Panc1 (cell line): ENCODE results near the gene PEX16. TPM values are rescaled to one million over a fixed set of nuclear protein-coding genes. Genes with fewer than 3 reads are reported as not detected.

ENCODE experiments used
- ATAC-seq: fragments of 200-7000 bp; cut with Tn5 transposase; 2 replicates; pipeline ENCODE4 v1.9.1; 2020; ENCODE audit warnings: mild to moderate bottlenecking, moderate library complexity
- BruUV-seq: library from RNA; stranded (reverse); fragments of 400-500 nt; replicated peaks from 2 replicates; lab custom pipeline; 2021; lab: Mats Ljungman, UMichigan
- CTCF ChIA-PET: fragments of 300-600 bp; sonication (Branson Sonifier 250); formaldehyde crosslinking; loops from one replicate; lab custom pipeline; 2022; ENCODE audit warnings: antibody characterized with exemption; lab: Charles Lee
- POLR2A ChIA-PET: fragments of 300-600 bp; sonication (Branson Sonifier 250); formaldehyde crosslinking; loops from one replicate; lab custom pipeline; 2022; ENCODE audit warnings: antibody characterized with exemption; lab: Charles Lee
- DNase-seq: peaks from one replicate; pipeline ENCODE4 v3.0.0-alpha.2; 2010; ENCODE audit warnings: low read depth, low spot score
- H3K27ac ChIP-seq: 2 replicates; pipeline ENCODE4 v1.5.1; 2011; ENCODE audit warnings: mild to moderate bottlenecking, low read length, inconsistent platforms
- H3K27me3 ChIP-seq: fragments of 200-500 bp; sonication (Bioruptor generic); 2 replicates; pipeline ENCODE4 v1.6.0; 2014; ENCODE audit warnings: low read length, inconsistent platforms; ENCODE audit not compliant: control insufficient read depth, insufficient read depth
- H3K36me3 ChIP-seq: fragments of 200-500 bp; sonication (Bioruptor generic); 2 replicates; pipeline ENCODE4 v1.5.1; 2014; ENCODE audit warnings: inconsistent platforms, mild to moderate bottlenecking, low read length, moderate library complexity; ENCODE audit not compliant: control insufficient read depth, insufficient read depth
- H3K4me1 ChIP-seq: 2 replicates; pipeline ENCODE4 v1.5.1; 2011; ENCODE audit warnings: inconsistent platforms, mild to moderate bottlenecking, low read length, moderate library complexity; ENCODE audit not compliant: control insufficient read depth, insufficient read depth
- H3K4me3 ChIP-seq, 2 experiments: 2 replicates each; pipeline ENCODE4 v1.5.1; 2011 to 2012; ENCODE audit warnings: low read depth in 2 of 2, low read length in 2 of 2, mild to moderate bottlenecking in 2 of 2, inconsistent platforms in 1 of 2, moderate library complexity in 1 of 2
- H3K9me3 ChIP-seq: fragments of 200-500 bp; sonication (Bioruptor generic); 2 replicates; pipeline ENCODE4 v1.5.1; 2014; ENCODE audit warnings: low read depth, mild to moderate bottlenecking, inconsistent platforms, low read length, moderate library complexity; ENCODE audit not compliant: control insufficient read depth, insufficient read depth
- POLR2AphosphoS5 ChIP-seq: IDR thresholded peaks from 2 replicates; pipeline ENCODE4 v1.6.1; 2012; ENCODE audit warnings: mild to moderate bottlenecking, low read depth, low read length, moderate library complexity
- SIN3A ChIP-seq: IDR thresholded peaks from 2 replicates; pipeline ENCODE4 v1.6.1; 2012; ENCODE audit warnings: low read depth, mild to moderate bottlenecking, low read length, moderate library complexity, borderline replicate concordance; ENCODE audit not compliant: insufficient read depth
- TCF7L2 ChIP-seq: IDR thresholded peaks from 2 replicates; pipeline ENCODE4 v1.6.1; 2011; ENCODE audit warnings: mild to moderate bottlenecking, low read depth, low read length, inconsistent platforms
- in situ Hi-C: cut with HindIII; loops from 2 replicates; pipeline ENCODE4 v1.10.0; 2016; ENCODE audit warnings: low sequenced_read_pairs, low pct_unique_long_range_greater_than_20kb
- intact Hi-C: fragments of 100-400 bp; cut with micrococcal nuclease; formaldehyde crosslinking; loops from one replicate; pipeline ENCODE4 v1.10.0; 2022; ENCODE audit not compliant: unreplicated experiment
- total RNA-seq: library from RNA; stranded (reverse); gene quantifications from one replicate; pipeline ENCODE4 v1.2.1, GENCODE V29; 2021; ENCODE audit not compliant: unreplicated experiment
- TF ChIP-seq, protein P1 (sequence below), 2 experiments: IDR thresholded peaks; 2 replicates each; pipeline ENCODE4 v1.6.1; 2011 to 2012; ENCODE audit warnings: low read depth in 2 of 2, control low read depth in 1 of 2, low read length in 1 of 2, mild to moderate bottlenecking in 1 of 2, moderate library complexity in 1 of 2; ENCODE audit not compliant: insufficient read depth in 1 of 2
- TF ChIP-seq, protein P2 (sequence below): fragments of 450-650 bp; IDR thresholded peaks from 2 replicates; pipeline ENCODE4 v1.5.1; 2017; ENCODE audit warnings: mild to moderate bottlenecking

PEX16 gene
- total RNA-seq, 1 experiment from 2014 or later, result 37.5 TPM

DNA sequence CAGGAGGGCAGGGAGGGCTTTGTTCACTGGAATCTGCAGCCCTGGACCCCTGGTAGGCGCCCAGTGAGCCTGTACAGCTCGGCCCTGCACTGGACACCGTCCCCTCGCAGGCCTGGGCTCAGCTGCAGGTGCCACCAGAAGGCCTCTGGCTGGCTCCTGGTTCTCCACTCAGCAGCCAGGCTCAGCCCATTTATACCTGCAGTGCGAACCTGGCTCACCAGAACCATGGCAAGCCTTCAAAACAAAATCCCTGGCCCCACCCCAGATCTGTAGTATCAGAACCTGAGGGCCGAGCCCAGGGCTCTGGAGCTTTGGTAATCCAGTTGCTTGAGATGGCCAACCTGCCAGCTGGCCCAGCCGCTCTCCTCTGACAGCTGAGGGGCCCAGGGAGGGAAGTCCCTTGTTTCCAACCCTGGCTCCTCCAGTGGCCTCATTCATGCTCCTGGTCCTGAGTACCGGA lies 9.7 kb downstream of the PEX16 start:
- DNase-seq, result no peak

DNA sequence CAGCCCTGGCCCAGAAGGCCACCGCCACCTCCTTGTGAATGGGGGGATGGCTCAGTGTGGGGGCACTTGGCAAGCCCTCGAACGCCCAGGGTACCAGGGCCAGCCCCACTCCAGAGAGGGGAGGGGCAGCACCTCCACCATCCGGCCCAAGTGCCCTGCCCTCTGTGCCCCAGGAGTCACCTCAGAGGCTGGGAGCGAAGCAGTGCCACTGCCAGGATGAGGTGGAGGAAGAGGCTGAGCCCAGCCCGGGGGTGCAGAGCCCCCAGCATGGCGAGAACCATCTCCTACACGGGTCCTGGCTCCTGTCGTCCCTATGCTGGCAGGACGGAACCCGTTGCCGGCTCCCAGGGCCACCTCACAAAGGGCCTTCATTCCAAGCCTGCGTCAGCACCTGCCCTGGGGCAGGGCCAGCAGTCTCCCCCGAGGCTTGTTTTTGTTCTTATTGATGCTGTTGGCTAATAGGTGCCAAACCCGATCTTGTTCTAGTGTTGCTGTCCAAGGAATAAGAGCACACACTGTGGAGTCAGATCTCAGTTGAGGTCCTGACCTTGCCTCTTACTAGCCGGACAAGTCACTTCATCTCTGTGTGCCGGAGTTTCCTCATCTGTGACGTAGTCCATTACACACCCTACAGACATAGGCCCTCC lies 10.6 kb downstream of the PEX16 start, which contains the start of gene FREY1:
Gene FREY1, minus strand, starts transcription at position 307 of the 647 bp plus-strand sequence. Its CDS starts 26 bp downstream, at position 281.
- ATAC-seq (peak; percentile 18), DNase-seq (no peak)
- intact Hi-C loops, result no loop called here
- no peaks in the 10 kb centered on the region for H3K36me3 ChIP-seq
- TF ChIP-seq TCF7L2, result no peak
- TF ChIP-seq SIN3A, result no peak
- TF ChIP-seq POLR2AphosphoS5, result no peak
- TF ChIP-seq, protein P1, sequence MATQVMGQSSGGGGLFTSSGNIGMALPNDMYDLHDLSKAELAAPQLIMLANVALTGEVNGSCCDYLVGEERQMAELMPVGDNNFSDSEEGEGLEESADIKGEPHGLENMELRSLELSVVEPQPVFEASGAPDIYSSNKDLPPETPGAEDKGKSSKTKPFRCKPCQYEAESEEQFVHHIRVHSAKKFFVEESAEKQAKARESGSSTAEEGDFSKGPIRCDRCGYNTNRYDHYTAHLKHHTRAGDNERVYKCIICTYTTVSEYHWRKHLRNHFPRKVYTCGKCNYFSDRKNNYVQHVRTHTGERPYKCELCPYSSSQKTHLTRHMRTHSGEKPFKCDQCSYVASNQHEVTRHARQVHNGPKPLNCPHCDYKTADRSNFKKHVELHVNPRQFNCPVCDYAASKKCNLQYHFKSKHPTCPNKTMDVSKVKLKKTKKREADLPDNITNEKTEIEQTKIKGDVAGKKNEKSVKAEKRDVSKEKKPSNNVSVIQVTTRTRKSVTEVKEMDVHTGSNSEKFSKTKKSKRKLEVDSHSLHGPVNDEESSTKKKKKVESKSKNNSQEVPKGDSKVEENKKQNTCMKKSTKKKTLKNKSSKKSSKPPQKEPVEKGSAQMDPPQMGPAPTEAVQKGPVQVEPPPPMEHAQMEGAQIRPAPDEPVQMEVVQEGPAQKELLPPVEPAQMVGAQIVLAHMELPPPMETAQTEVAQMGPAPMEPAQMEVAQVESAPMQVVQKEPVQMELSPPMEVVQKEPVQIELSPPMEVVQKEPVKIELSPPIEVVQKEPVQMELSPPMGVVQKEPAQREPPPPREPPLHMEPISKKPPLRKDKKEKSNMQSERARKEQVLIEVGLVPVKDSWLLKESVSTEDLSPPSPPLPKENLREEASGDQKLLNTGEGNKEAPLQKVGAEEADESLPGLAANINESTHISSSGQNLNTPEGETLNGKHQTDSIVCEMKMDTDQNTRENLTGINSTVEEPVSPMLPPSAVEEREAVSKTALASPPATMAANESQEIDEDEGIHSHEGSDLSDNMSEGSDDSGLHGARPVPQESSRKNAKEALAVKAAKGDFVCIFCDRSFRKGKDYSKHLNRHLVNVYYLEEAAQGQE (IDR thresholded peaks at IDR 0.05; ENCODE audit: insufficient read depth in 1 of 2, low read depth in 2 of 2, low read length in 1 of 2), result no peak
- TF ChIP-seq, protein P2, sequence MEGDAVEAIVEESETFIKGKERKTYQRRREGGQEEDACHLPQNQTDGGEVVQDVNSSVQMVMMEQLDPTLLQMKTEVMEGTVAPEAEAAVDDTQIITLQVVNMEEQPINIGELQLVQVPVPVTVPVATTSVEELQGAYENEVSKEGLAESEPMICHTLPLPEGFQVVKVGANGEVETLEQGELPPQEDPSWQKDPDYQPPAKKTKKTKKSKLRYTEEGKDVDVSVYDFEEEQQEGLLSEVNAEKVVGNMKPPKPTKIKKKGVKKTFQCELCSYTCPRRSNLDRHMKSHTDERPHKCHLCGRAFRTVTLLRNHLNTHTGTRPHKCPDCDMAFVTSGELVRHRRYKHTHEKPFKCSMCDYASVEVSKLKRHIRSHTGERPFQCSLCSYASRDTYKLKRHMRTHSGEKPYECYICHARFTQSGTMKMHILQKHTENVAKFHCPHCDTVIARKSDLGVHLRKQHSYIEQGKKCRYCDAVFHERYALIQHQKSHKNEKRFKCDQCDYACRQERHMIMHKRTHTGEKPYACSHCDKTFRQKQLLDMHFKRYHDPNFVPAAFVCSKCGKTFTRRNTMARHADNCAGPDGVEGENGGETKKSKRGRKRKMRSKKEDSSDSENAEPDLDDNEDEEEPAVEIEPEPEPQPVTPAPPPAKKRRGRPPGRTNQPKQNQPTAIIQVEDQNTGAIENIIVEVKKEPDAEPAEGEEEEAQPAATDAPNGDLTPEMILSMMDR, result no peak
- ChIA-PET CTCF (interaction anchor here (0.6 kb wide), 1 partner anchor 296 kb away, joined by 4 read pairs; no protein-coding TSS in a partner anchor), POLR2A (no interaction called here)
- H3K27me3 ChIP-seq, result no peaks in the 10 kb centered on the region
- no peaks in the 10 kb centered on the region for H3K4me1 ChIP-seq
- H3K9me3 ChIP-seq, result no peaks in the 10 kb centered on the region
- in situ Hi-C loops, result no loop called here
- no peak within 1 kb of the TSS for H3K4me3 ChIP-seq
- no peak within 1 kb of the TSS for H3K27ac ChIP-seq
- no TSS peak for BruUV-seq

More for the DNA sequence above, 9.7 kb downstream of the PEX16 start:
- ChIA-PET POLR2A (no interaction called here), CTCF (interaction anchor here (0.6 kb wide), 1 partner anchor 295 kb away, joined by 4 read pairs; no protein-coding TSS in a partner anchor)
- no TSS peak for BruUV-seq
- H3K4me3 ChIP-seq, result no peak overlapping the region
- in situ Hi-C loops (no loop called here), intact Hi-C loops (no loop called here)
- H3K9me3 ChIP-seq, result no peaks in the 10 kb centered on the region
- no peaks in the 10 kb centered on the region for H3K4me1 ChIP-seq
- H3K27me3 ChIP-seq, result no peaks in the 10 kb centered on the region
- TF ChIP-seq, protein P2, result no peak
- TF ChIP-seq, protein P1 (IDR thresholded peaks at IDR 0.05; ENCODE audit: insufficient read depth in 1 of 2, low read depth in 2 of 2, low read length in 1 of 2), result no peak
- TF ChIP-seq TCF7L2, result no peak
- ATAC-seq, result peak; percentile 25; the same call in 1 of the 2 replicates
- H3K27ac ChIP-seq, result no peak overlapping the region
- H3K36me3 ChIP-seq, result no peaks in the 10 kb centered on the region
